Osteocyte (in vitro differentiated cells): ENCODE results near the gene FANCB. TPM values are rescaled to one million over a fixed set of nuclear protein-coding genes. Genes with fewer than 3 reads are reported as not detected.

ENCODE experiments used
- DNase-seq: peaks from one replicate; pipeline ENCODE4 v3.0.0; 2021; ENCODE audit warnings: mixed read lengths; ENCODE audit not compliant: unreplicated experiment; ENCODE audit errors: extremely low spot score
- H3K27ac Mint-ChIP-seq: one replicate; pipeline ENCODE4 v1.8.0; 2021; ENCODE audit warnings: mild to moderate bottlenecking, mixed read lengths; ENCODE audit not compliant: unreplicated experiment
- H3K27me3 Mint-ChIP-seq: one replicate; pipeline ENCODE4 v1.8.0; 2021; ENCODE audit warnings: mixed read lengths; ENCODE audit not compliant: unreplicated experiment
- H3K36me3 Mint-ChIP-seq: one replicate; pipeline ENCODE4 v1.8.0; 2021; ENCODE audit warnings: mixed read lengths; ENCODE audit not compliant: unreplicated experiment
- H3K4me1 Mint-ChIP-seq: one replicate; pipeline ENCODE4 v1.8.0; 2021; ENCODE audit warnings: mixed read lengths; ENCODE audit not compliant: unreplicated experiment
- H3K4me3 Mint-ChIP-seq: one replicate; pipeline ENCODE4 v1.8.0; 2021; ENCODE audit warnings: mild to moderate bottlenecking, moderate library complexity, mixed read lengths; ENCODE audit not compliant: unreplicated experiment
- H3K9me3 Mint-ChIP-seq: one replicate; pipeline ENCODE4 v1.8.0; 2021; ENCODE audit warnings: mixed read lengths; ENCODE audit not compliant: unreplicated experiment
- total RNA-seq: library from RNA; stranded (reverse); gene quantifications from 2 replicates; pipeline ENCODE4 v1.2.1, GENCODE V29; 2021
- TF ChIP-seq, protein P1 (sequence below): fragments of 200-600 bp; sonication (generic); IDR thresholded peaks from 2 replicates; pipeline ENCODE4 v1.5.0; 2021; ENCODE audit warnings: antibody characterized with exemption, mild to moderate bottlenecking, moderate library complexity

Gene FANCB
- total RNA-seq, 1 donor from 2014 or later = 2.9 TPM

DNA sequence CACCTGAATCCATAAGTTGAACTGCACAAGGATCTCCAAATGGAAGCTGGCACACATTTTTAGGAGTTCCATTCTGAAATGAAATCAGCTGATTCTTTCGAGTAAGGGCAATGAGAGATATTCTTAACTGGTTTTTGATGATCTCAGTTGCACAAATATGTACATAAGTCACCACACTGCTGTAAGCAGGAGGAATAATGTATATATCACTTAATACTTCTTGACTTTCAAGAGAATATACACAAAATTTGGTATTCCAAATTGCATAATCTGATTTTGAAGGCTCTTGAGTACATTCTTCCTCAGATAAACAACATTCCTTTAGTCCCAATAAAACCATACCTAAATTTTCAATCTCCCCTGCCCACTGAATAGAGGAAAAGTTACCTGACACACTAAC lies 8.2 kb downstream of the FANCB start:
- H3K27me3 Mint-ChIP-seq = no peaks in the 10 kb centered on the region
- H3K27ac Mint-ChIP-seq = peak overlapping the region; percentile 87
- peaks cover 11% of the 10 kb centered on the region for H3K4me1 Mint-ChIP-seq
- TF ChIP-seq, protein P1, sequence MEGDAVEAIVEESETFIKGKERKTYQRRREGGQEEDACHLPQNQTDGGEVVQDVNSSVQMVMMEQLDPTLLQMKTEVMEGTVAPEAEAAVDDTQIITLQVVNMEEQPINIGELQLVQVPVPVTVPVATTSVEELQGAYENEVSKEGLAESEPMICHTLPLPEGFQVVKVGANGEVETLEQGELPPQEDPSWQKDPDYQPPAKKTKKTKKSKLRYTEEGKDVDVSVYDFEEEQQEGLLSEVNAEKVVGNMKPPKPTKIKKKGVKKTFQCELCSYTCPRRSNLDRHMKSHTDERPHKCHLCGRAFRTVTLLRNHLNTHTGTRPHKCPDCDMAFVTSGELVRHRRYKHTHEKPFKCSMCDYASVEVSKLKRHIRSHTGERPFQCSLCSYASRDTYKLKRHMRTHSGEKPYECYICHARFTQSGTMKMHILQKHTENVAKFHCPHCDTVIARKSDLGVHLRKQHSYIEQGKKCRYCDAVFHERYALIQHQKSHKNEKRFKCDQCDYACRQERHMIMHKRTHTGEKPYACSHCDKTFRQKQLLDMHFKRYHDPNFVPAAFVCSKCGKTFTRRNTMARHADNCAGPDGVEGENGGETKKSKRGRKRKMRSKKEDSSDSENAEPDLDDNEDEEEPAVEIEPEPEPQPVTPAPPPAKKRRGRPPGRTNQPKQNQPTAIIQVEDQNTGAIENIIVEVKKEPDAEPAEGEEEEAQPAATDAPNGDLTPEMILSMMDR = no peak
- no peak for DNase-seq
- H3K36me3 Mint-ChIP-seq = peaks cover 8% of the 10 kb centered on the region
- H3K9me3 Mint-ChIP-seq = peaks cover 23% of the 10 kb centered on the region
- no peak overlapping the region for H3K4me3 Mint-ChIP-seq

DNA sequence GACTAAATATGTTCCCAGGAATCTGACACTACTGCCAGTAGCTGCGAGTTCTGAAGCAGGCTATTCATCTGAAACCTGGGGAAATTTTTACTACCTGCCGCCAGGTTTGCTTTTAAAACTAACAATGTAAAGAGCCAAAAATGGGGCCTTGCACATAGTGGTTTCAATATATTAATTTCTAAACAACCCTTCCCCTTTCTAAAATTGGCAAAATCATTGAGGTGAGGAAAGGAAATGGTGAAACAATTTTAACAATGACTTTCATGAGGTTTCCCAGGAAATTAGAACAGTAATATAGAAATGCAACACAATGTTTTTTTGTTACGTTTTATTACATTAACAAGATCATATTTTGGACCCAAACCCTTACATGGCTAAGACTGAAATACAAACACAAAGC lies 21.3 kb downstream of the FANCB start:
- Mint-ChIP-seq H3K9me3 (peaks cover 11% of the 10 kb centered on the region), H3K27me3 (no peaks in the 10 kb centered on the region), H3K4me1 (peaks cover 13% of the 10 kb centered on the region), H3K27ac (no peak overlapping the region), H3K4me3 (no peak overlapping the region), H3K36me3 (peaks cover 4% of the 10 kb centered on the region)
- no peak for DNase-seq
- TF ChIP-seq, protein P1 = no peak

DNA sequence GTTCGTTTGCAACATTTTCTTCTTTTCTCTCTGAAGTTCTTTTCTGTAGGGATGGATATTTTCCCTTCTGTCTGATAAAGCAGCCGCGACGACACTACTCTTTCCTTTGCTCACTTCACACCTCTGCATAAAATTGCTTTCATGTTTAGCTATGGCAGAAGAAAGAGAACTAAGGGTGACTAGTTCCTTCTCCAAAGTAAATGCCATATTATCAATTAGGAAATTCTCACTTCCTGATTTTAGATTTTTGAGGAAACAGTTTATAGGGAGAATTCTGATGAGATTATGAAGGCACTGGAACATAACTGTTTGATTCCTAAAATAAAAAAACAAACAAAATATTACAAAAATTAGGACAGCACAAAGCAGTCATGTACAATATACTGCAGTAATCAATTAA lies 29.2 kb downstream of the FANCB start:
- Mint-ChIP-seq H3K27me3 (no peaks in the 10 kb centered on the region), H3K9me3 (peaks cover 4% of the 10 kb centered on the region), H3K36me3 (peaks cover 4% of the 10 kb centered on the region), H3K27ac (no peak overlapping the region), H3K4me3 (no peak overlapping the region), H3K4me1 (peaks cover 17% of the 10 kb centered on the region)
- TF ChIP-seq, protein P1 = no peak
- DNase-seq = no peak

DNA sequence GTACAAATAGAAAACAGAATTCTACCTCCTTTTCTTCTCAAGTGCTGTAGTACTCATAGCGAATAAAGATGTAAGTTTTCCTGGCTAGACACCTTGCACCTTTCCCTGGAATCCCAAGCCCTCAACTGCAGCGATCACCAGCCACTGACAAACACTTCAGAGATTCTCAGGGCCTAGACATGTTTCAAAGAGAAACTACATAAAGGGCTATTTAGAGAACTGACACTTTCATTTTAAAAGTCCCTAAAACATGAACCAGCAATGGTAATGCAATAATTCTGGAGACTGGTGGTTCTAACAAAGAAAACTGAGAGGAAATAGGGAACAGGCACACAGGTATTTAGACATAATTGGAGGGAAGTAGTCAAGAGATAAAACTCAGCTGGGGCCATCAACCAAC lies 35.7 kb downstream of the FANCB start:
- peaks cover 17% of the 10 kb centered on the region for H3K9me3 Mint-ChIP-seq
- H3K4me3 Mint-ChIP-seq = no peak overlapping the region
- TF ChIP-seq, protein P1 = no peak
- H3K27ac Mint-ChIP-seq = no peak overlapping the region
- no peaks in the 10 kb centered on the region for H3K36me3 Mint-ChIP-seq
- H3K4me1 Mint-ChIP-seq = peaks cover 26% of the 10 kb centered on the region
- no peak for DNase-seq
- no peaks in the 10 kb centered on the region for H3K27me3 Mint-ChIP-seq

DNA sequence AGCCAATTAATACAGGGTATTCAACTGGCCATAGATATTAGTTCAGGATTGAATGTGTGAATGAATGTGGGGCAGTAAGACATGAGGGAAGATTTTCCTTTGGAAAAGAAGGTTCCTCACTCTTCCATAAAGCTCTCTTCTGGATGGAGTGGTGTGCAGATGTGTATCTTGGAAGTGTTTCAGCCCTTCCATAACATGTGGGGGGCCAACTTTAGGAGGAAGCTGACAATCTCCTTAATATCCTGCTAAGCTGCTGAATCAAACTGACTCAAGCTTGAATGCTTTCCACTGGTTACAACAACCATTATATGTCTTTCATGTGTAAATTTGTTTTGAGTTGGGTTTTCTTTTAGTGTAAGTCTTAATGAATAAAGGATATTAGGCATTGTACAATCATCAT lies 40.3 kb downstream of the FANCB start:
- TF ChIP-seq, protein P1 = no peak
- DNase-seq = no peak
- Mint-ChIP-seq H3K27ac (no peak overlapping the region), H3K4me1 (peaks cover 20% of the 10 kb centered on the region), H3K36me3 (peaks cover 4% of the 10 kb centered on the region), H3K27me3 (no peaks in the 10 kb centered on the region), H3K9me3 (peaks cover 30% of the 10 kb centered on the region), H3K4me3 (no peak overlapping the region)
